ENCODE results near the gene TMEM52.

Gene TMEM52

DNA sequence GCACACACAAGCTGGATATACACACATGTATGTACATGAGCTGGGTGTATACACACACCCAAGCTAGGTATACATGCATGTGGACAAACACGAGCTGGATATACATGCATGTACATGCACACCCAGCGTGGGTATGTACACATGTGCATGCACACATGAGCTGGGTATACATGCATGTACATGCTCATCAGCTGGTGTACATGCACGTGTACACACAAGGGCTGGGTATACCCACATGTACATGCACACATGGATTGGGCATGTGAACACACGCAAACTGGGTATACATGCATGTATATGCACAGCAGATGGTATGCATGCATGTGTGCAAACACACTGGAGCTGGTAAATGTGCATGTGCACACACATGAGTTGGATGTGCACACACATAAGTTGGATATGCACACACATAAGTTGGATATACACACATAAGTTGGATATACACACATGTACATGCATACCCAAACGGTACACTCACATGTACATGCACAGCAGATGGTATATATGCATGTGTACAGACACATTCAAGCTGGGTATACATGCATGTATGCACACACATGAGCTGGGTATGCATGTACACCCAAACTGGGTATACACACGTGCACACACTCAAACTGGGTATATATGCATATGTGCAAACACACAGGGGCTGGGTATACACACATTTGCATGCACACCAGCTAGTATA, 20.7 kb downstream of the TMEM52 start:
- no peak for TF ChIP-seq CTCF (IDR thresholded peaks at IDR 0.05)
- H3K4me3 ChIP-seq = no peak overlapping the region
- DNase-seq (ENCODE audit: low spot score) = no peak
- no peak overlapping the region for H3K27ac ChIP-seq

DNA sequence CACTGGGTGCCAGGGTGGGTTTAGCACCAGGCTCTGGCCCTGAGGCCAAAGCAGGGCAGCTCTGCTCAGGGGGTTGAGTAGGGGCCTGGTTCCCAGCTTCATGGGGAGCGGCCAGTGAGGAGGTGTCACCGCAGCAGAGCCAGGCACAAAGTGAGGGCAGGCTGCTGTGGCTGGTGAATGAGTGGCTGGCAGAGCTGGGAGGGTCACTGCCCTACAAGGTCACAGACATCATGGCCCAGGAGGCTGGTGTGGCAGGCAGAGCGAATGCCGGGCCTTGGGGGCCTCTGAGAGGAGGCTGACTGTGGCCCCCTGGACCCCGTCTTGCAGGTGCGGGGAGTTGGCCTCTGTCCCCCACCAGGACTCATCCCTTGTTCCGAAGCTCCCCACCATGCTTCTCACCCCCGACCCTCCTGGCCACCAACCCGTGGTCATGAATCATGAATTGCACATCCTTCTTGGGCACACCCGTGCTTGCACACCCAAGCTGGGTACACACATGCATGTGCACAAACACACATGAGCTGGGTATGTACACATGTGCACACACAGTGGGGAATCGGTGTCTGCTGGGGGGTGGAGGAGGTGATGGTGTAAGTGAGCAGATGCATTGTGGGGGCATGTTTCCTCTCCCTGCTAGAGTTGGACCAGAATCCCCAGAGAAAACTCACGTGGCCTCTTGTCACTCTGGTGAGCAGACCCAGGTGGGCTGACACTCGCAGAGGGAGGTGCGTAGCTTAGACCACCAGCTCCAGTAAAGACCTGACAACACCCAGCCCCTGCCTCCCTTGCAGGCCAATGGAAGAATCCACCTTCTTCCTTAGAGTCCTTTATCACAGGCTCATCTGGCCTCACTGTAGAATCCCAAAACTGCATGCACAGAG, 23.4 kb downstream of the TMEM52 start:
- Histone ChIP-seq H3K27ac (no peak overlapping the region), H3K4me3 (no peak overlapping the region)
- no peak for TF ChIP-seq CTCF (IDR thresholded peaks at IDR 0.05)
- DNase-seq (ENCODE audit: low spot score) = no peak

DNA sequence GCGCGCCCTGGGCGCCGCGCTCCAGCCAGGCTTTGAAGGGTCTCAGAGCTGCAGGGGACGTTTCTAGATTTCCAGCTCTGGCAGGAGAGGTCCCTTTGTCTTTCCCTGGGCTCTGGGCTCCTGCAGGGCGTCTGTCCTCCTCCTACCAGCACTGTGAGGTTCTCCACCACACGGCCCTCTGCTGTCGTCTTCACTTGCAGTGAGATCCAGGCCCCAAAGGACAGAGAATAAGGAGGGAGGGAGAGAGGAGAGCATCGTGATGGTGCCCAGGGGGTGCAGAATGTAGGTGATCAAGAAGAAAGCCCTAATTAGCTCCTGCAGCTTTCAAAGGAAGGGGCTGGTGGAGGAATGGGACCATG, 24.0 kb downstream of the TMEM52 start:
- DNase-seq (ENCODE audit: low spot score) = no peak
- no peak overlapping the region for H3K27ac ChIP-seq
- H3K4me3 ChIP-seq = no peak overlapping the region
- no peak for TF ChIP-seq CTCF (IDR thresholded peaks at IDR 0.05)

DNA sequence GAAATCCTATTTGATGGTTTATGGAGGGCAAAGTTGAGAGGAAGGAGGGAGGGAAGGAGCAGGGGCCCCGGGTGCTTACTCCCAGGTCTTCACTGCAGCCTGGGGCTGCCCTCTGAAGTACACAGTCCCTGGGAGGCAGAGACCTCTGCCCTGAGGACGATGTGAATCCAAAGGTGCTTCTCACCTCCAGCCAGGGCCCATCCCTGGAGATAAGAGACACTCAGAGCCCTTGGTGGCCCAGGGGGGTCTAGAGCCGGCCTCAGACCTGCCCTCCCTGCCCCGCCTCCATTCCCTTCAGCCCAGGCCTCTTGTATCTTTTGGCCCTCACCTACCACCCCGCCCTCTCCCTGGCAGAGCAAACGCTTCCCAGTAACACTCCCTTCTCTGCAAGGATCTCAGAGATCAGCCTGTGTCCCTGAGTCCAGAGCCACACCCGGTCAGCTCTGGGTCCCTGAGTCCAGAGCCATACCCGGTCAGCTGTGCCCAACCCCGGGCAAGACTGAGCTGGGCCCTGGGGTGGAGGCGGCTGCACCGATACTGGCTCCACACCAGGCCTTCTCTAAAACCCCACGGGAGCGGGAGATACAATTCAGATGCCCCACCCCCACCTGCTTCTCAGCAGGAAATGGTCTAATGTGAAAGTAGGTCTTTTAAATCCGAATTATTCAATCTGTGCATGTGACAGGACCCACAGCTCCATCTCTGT, 24.6 kb downstream of the TMEM52 start:
- no peak for DNase-seq (ENCODE audit: low spot score)
- no peak for TF ChIP-seq CTCF (IDR thresholded peaks at IDR 0.05)
- no peak overlapping the region for H3K4me3 ChIP-seq
- H3K27ac ChIP-seq = no peak overlapping the region

- no peak for DNase-seq (ENCODE audit: low spot score)
- no peak overlapping the region for H3K4me3 ChIP-seq
- H3K27ac ChIP-seq = no peak overlapping the region
- no peak for TF ChIP-seq CTCF (IDR thresholded peaks at IDR 0.05)
These were observed 25.1 kb downstream of the TMEM52 start for GRCh38 chr1:1893997-1894353.

DNA sequence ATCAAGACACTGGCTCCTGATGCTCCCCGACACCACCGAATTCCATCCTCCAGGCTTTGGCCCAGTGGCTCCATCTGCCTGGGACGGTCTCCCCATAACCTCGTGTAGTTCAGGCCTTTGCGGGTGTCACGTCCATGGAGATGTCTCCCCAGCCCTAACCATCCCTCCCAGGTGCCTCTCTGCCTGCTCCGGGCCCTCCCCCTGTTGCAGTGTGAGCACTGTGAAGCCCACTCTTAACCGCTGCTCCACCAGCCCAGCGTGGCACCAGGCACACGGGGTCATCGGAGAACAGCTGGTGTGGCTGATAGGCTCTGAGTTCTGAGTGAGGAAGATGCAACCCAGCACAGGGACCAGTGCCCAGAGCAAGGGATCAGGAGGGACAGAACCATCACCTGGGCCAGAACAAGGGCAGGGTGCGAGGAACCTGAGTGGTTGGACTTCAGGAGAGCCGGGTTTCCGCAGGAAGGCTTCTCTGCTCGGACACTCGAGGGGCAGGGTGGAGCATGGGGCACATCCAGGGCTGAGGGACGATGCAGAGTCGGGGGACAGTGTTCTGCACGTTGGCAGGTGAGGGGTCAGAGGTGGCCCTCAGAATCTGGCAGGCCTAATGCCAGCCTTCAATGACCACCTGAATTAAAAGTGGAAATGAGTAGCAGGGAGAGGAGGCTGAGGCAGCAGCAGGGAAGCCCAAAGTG, 25.6 kb downstream of the TMEM52 start:
- no peak for TF ChIP-seq CTCF (IDR thresholded peaks at IDR 0.05)
- no peak overlapping the region for H3K4me3 ChIP-seq
- DNase-seq (ENCODE audit: low spot score) = no peak
- H3K27ac ChIP-seq = no peak overlapping the region

Data from coronary artery (tissue), 2 donors.